DND-41 (cell line): ENCODE data around the gene RBMS3.

Experiments
- ATAC-seq: fragments of 200-7000 bp; cut with Tn5 transposase; 3 replicates; pipeline ENCODE4 v1.9.1; 2021; ENCODE audit warnings: low read depth; ENCODE audit not compliant: insufficient read depth
- DNase-seq: peaks from one replicate; pipeline ENCODE4 v3.0.0-alpha.2; 2020
- H2AFZ ChIP-seq: 2 replicates; pipeline ENCODE4 v1.6.0; 2012; ENCODE audit warnings: low read depth, low read length
- H3K27ac ChIP-seq: 2 replicates; pipeline ENCODE4 v1.5.1; 2012; ENCODE audit warnings: low read length, inconsistent platforms
- H3K27me3 ChIP-seq: fragments of 200-600 bp; sonication (generic); 2 replicates; pipeline ENCODE4 v1.6.0; 2012; ENCODE audit warnings: low read length, mild to moderate bottlenecking, inconsistent platforms; ENCODE audit not compliant: insufficient read depth, poor library complexity
- H3K36me3 ChIP-seq: 2 replicates; pipeline ENCODE4 v1.5.1; 2012; ENCODE audit warnings: low read length, inconsistent platforms; ENCODE audit not compliant: insufficient read depth
- H3K4me1 ChIP-seq: 2 replicates; pipeline ENCODE4 v1.5.1; 2012; ENCODE audit warnings: mild to moderate bottlenecking, low read length; ENCODE audit not compliant: insufficient read depth
- H3K4me2 ChIP-seq: 2 replicates; pipeline ENCODE4 v1.6.0; 2012; ENCODE audit warnings: mild to moderate bottlenecking, moderate library complexity, low read length, inconsistent platforms; ENCODE audit not compliant: insufficient read depth
- H3K4me3 ChIP-seq, 2 experiments: fragments of 200-600 bp in 1 of 2; shearing (Covaris generic) in 1 of 2; 2 replicates each; pipeline ENCODE4 v1.5.1; 2012 to 2016; ENCODE audit warnings: inconsistent platforms in 2 of 2, low read length in 2 of 2, mild to moderate bottlenecking in 2 of 2, low read depth in 1 of 2, moderate library complexity in 1 of 2
- H3K79me2 ChIP-seq: 2 replicates; pipeline ENCODE4 v1.6.0; 2012; ENCODE audit warnings: low read length, inconsistent platforms; ENCODE audit not compliant: insufficient read depth
- H3K9ac ChIP-seq: 2 replicates; pipeline ENCODE4 v1.6.0; 2012; ENCODE audit warnings: low read depth, mild to moderate bottlenecking, inconsistent platforms, low read length, moderate library complexity
- H3K9me3 ChIP-seq: 2 replicates; pipeline ENCODE4 v1.5.1; 2012; ENCODE audit warnings: low read length, moderate library complexity, mild to moderate bottlenecking, inconsistent platforms; ENCODE audit not compliant: insufficient read depth, severe bottlenecking
- H4K20me1 ChIP-seq: 2 replicates; pipeline ENCODE4 v1.6.0; 2012; ENCODE audit warnings: low read length; ENCODE audit not compliant: insufficient read depth
- EZH2 ChIP-seq: IDR thresholded peaks from 3 replicates; pipeline ENCODE4 v1.6.1; 2012; ENCODE audit warnings: borderline replicate concordance, low read depth, mild to moderate bottlenecking, moderate library complexity, low read length, inconsistent platforms; ENCODE audit not compliant: severe bottlenecking
- TF ChIP-seq, protein P1 (sequence below): IDR thresholded peaks from 2 replicates; pipeline ENCODE4 v1.5.1; 2012; ENCODE audit warnings: borderline replicate concordance, low read length, moderate library complexity, mild to moderate bottlenecking; ENCODE audit not compliant: poor library complexity, severe bottlenecking; ENCODE audit errors: extremely low read depth

The RBMS3 gene

DNA sequence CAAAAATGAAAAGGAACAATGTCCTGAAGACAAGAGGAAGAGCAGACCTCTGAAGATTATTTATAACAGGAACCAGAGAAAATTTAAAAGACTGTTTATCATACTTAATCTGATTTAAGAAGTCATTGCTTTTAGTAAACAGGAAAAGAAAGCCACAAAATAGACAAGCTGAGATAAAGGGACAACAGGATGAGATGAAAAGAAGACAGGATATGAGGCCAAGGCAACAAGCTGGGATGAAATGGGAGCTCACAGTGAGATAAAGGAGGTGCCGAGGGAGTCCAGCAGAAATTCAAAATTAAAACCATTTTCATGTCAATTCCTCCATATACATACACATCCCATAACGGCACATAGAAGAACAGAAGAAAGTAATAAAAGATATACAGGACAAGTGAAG lies 277.0 kb downstream of the RBMS3 start:
- Histone ChIP-seq H3K79me2 (no peaks in the 10 kb centered on the region), H3K4me1 (no peaks in the 10 kb centered on the region), H3K27ac (no peak overlapping the region), H3K36me3 (no peaks in the 10 kb centered on the region), H3K27me3 (no peaks in the 10 kb centered on the region), H4K20me1 (no peaks in the 10 kb centered on the region), H3K4me3 (no peak overlapping the region), H3K9me3 (no peaks in the 10 kb centered on the region), H2AFZ (no peak overlapping the region), H3K9ac (no peak overlapping the region), H3K4me2 (no peak overlapping the region)
- TF ChIP-seq, protein P1, sequence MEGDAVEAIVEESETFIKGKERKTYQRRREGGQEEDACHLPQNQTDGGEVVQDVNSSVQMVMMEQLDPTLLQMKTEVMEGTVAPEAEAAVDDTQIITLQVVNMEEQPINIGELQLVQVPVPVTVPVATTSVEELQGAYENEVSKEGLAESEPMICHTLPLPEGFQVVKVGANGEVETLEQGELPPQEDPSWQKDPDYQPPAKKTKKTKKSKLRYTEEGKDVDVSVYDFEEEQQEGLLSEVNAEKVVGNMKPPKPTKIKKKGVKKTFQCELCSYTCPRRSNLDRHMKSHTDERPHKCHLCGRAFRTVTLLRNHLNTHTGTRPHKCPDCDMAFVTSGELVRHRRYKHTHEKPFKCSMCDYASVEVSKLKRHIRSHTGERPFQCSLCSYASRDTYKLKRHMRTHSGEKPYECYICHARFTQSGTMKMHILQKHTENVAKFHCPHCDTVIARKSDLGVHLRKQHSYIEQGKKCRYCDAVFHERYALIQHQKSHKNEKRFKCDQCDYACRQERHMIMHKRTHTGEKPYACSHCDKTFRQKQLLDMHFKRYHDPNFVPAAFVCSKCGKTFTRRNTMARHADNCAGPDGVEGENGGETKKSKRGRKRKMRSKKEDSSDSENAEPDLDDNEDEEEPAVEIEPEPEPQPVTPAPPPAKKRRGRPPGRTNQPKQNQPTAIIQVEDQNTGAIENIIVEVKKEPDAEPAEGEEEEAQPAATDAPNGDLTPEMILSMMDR, result no peak
- no peak for TF ChIP-seq EZH2
- DNase-seq, result no peak
- no peak for ATAC-seq

- no peak overlapping the region for H2AFZ ChIP-seq
- H3K79me2 ChIP-seq, result no peaks in the 10 kb centered on the region
- no peak for DNase-seq
- TF ChIP-seq, protein P1, result no peak
- TF ChIP-seq EZH2, result no peak
- no peaks in the 10 kb centered on the region for H3K4me1 ChIP-seq
- no peak overlapping the region for H3K9ac ChIP-seq
- H3K4me2 ChIP-seq, result no peak overlapping the region
- H3K27me3 ChIP-seq, result no peaks in the 10 kb centered on the region
- no peaks in the 10 kb centered on the region for H4K20me1 ChIP-seq
- H3K36me3 ChIP-seq, result no peaks in the 10 kb centered on the region
- ATAC-seq, result no peak
- no peaks in the 10 kb centered on the region for H3K9me3 ChIP-seq
- H3K4me3 ChIP-seq, result no peak overlapping the region
- H3K27ac ChIP-seq, result no peak overlapping the region
These were observed 279.0 kb downstream of the RBMS3 start for GRCh38 chr3:29559741-29560465.

DNA sequence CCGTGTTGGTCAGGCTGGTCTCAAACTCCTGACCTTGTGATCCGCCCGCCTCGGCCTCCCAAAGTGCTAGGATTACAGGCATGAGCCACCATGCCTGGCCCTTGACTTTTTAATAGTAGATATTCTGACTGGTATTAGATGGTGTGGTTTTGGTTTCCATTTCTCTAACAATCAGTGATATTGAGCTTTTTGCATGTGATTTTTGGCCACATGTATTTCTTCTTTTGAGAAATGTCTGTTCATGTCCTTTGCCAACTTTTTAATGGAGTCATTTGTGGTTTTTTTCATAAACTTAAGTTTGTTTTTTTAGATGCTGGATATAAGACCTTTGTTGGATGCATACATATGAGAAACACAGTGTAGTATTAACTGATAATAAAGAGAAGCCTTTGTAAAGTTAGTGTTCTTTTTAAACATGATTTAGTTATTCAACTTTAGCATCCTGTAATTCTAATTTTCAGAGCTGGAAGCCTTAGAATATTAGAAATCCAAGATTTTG lies 280.8 kb downstream of the RBMS3 start:
- Histone ChIP-seq H3K27me3 (no peaks in the 10 kb centered on the region), H3K4me2 (no peak overlapping the region), H3K36me3 (no peaks in the 10 kb centered on the region), H3K9ac (no peak overlapping the region), H4K20me1 (no peaks in the 10 kb centered on the region), H2AFZ (no peak overlapping the region), H3K4me3 (no peak overlapping the region), H3K27ac (no peak overlapping the region), H3K79me2 (no peaks in the 10 kb centered on the region), H3K4me1 (no peaks in the 10 kb centered on the region), H3K9me3 (no peaks in the 10 kb centered on the region)
- TF ChIP-seq, protein P1, result no peak
- no peak for TF ChIP-seq EZH2
- DNase-seq (no peak), ATAC-seq (no peak)
